Mesenchymal stem cell (in vitro differentiated cells and primary cell): ENCODE results near the gene GLMN.

ENCODE experiments used
- DNase-seq: peaks from one replicate; pipeline ENCODE4 v3.0.0-alpha.2; 2013
- H2AFZ ChIP-seq: one replicate; pipeline ENCODE4 v1.6.1; 2013; ENCODE audit warnings: low read depth, mild to moderate bottlenecking, control low read depth, inconsistent platforms, low read length, moderate library complexity
- H2AK5ac ChIP-seq: 2 replicates; pipeline ENCODE4 v1.6.1; 2013; ENCODE audit warnings: low read length, moderate library complexity, mild to moderate bottlenecking, inconsistent platforms; ENCODE audit not compliant: severe bottlenecking
- H2BK120ac ChIP-seq: one replicate; pipeline ENCODE4 v1.6.1; 2013; ENCODE audit warnings: low read depth, mild to moderate bottlenecking, inconsistent platforms, low read length, moderate library complexity
- H2BK12ac ChIP-seq, 2 experiments: one replicate each; pipeline ENCODE4 v1.6.1; 2013; ENCODE audit warnings: inconsistent platforms in 2 of 2, low read length in 2 of 2, mild to moderate bottlenecking in 2 of 2, moderate library complexity in 2 of 2, control low read depth in 1 of 2
- H2BK15ac ChIP-seq: one replicate; pipeline ENCODE4 v1.6.1; 2013; ENCODE audit warnings: mild to moderate bottlenecking, low read depth, inconsistent platforms; ENCODE audit not compliant: poor library complexity, severe bottlenecking
- H2BK5ac ChIP-seq: 2 replicates; pipeline ENCODE4 v1.6.1; 2013; ENCODE audit warnings: low read depth, mild to moderate bottlenecking, low read length, control low read depth, inconsistent platforms; ENCODE audit not compliant: poor library complexity, severe bottlenecking
- H3K14ac ChIP-seq, 2 experiments: one replicate each; pipeline ENCODE4 v1.6.1; 2013; ENCODE audit warnings: inconsistent platforms in 2 of 2, low read length in 2 of 2, control low read depth in 1 of 2, mild to moderate bottlenecking in 1 of 2, moderate library complexity in 1 of 2
- H3K18ac ChIP-seq, 2 experiments: one replicate each; pipeline ENCODE4 v1.6.1; 2013; ENCODE audit warnings: inconsistent platforms in 2 of 2, low read length in 2 of 2, control low read depth in 1 of 2, low read depth in 1 of 2, mild to moderate bottlenecking in 1 of 2
- H3K23ac ChIP-seq, 2 experiments: one replicate each; pipeline ENCODE4 v1.6.1; 2013; ENCODE audit warnings: inconsistent platforms in 2 of 2, low read length in 2 of 2, mild to moderate bottlenecking in 2 of 2, moderate library complexity in 2 of 2, control low read depth in 1 of 2
- H3K27ac ChIP-seq: 2 replicates; pipeline ENCODE4 v1.5.1; 2013; ENCODE audit warnings: mild to moderate bottlenecking, moderate library complexity, low read length, control low read depth, inconsistent platforms; ENCODE audit not compliant: poor library complexity, severe bottlenecking
- H3K27me3 ChIP-seq, 2 experiments: 2 replicates each; pipeline versions ENCODE4 v1.6.1 to v1.7.0; 2013; ENCODE audit warnings: low read length in 2 of 2, mild to moderate bottlenecking in 2 of 2, moderate library complexity in 2 of 2, control low read depth in 1 of 2, inconsistent platforms in 1 of 2; ENCODE audit not compliant: control insufficient read depth in 1 of 2, insufficient read depth in 1 of 2
- H3K36me3 ChIP-seq, 2 experiments: 2 replicates each; pipeline versions ENCODE4 v1.6.1 to v1.7.0; 2013; ENCODE audit warnings: low read length in 2 of 2, control low read depth in 1 of 2, inconsistent platforms in 1 of 2, low read depth in 1 of 2, mild to moderate bottlenecking in 1 of 2; ENCODE audit not compliant: insufficient read depth in 2 of 2, control insufficient read depth in 1 of 2
- H3K4ac ChIP-seq, 2 experiments: one replicate each; pipeline ENCODE4 v1.6.1; 2013; ENCODE audit warnings: inconsistent platforms in 2 of 2, low read length in 2 of 2, mild to moderate bottlenecking in 2 of 2, moderate library complexity in 2 of 2, control low read depth in 1 of 2, low read depth in 1 of 2
- H3K4me1 ChIP-seq: 2 replicates; pipeline ENCODE4 v1.6.1; 2013; ENCODE audit warnings: low read depth, low read length, control low read depth; ENCODE audit not compliant: control insufficient read depth, insufficient read depth
- H3K4me2 ChIP-seq: 2 replicates; pipeline ENCODE4 v1.6.1; 2013; ENCODE audit warnings: low read length, mild to moderate bottlenecking, inconsistent platforms; ENCODE audit not compliant: poor library complexity, severe bottlenecking
- H3K4me3 ChIP-seq, 2 experiments: 2 replicates each; pipeline versions ENCODE4 v1.5.1 to v1.7.0; 2013; ENCODE audit warnings: low read length in 2 of 2, mild to moderate bottlenecking in 2 of 2, control low read depth in 1 of 2, low read depth in 1 of 2; ENCODE audit not compliant: insufficient read depth in 1 of 2
- H3K79me1 ChIP-seq: replicated peaks from 2 replicates; pipeline ENCODE4 v1.6.1; 2013; ENCODE audit warnings: mild to moderate bottlenecking, control low read depth, low read length, inconsistent platforms; ENCODE audit not compliant: poor library complexity, severe bottlenecking
- H3K9ac ChIP-seq: 2 replicates; pipeline ENCODE4 v1.7.0; 2013; ENCODE audit warnings: mild to moderate bottlenecking, low read length, moderate library complexity
- H3K9me3 ChIP-seq: 2 replicates; pipeline ENCODE4 v1.7.0; 2013; ENCODE audit warnings: mild to moderate bottlenecking, low read length; ENCODE audit not compliant: control insufficient read depth
- H4K8ac ChIP-seq: one replicate; pipeline ENCODE4 v1.6.1; 2013; ENCODE audit warnings: inconsistent platforms, mild to moderate bottlenecking, low read length, moderate library complexity
- H4K91ac ChIP-seq: one replicate; pipeline ENCODE4 v1.6.1; 2013; ENCODE audit warnings: mild to moderate bottlenecking, low read length, inconsistent platforms
- WGBS: methylation state at CpG from one replicate; pipeline ENCODE4 v1.1.7; 2013; ENCODE audit warnings: mixed read lengths; 5-methylcytosine and 5-hydroxymethylcytosine counted together

The GLMN gene

DNA sequence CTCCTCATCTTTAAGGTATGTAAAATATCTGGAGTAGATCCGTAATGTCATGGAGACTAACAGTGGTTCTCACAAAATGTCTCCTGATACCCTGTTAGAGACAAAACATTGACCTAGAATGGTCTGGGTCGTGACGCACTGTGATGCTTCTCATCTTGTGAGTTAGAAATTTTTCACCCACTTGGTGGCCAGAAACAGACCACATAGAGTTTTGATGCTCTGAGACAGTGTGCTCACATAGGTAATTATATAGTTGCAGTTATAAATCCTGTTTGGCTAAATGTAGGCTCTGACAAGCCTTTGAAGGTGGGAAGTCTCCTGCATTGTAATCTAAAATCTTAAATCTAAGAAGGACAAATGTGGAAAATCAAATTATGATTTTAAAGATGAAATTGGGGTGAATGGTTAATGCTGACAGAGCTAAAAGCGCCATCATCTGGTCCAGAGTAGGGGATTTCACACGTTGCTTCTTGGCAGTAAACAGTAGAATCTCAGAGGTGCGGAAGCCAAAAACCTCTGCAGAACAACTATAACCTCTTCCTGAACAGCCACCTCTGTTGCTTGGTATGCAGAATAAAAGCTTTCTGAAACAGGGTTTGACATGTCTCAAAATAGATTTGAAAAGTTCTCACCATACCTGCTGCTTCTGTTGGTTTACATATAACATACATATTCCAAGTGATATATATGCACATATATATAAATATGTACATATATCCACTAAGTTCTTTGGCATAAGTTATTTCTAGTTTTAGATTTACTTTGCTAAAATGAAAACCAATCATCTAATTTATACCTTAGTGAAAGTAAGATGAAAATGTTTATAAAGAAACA is 17.2 kb upstream of the GLMN start:
- H2BK12ac ChIP-seq = no peak overlapping the region
- H3K14ac ChIP-seq = no peak overlapping the region
- H3K23ac ChIP-seq = no peak overlapping the region
- H3K27ac ChIP-seq = no peak overlapping the region
- no peak overlapping the region for H3K18ac ChIP-seq
- H2BK5ac ChIP-seq = no peak overlapping the region
- H3K4me3 ChIP-seq = no peak overlapping the region
- H4K8ac ChIP-seq = no peak overlapping the region
- no peaks in the 10 kb centered on the region for H3K27me3 ChIP-seq
- H2BK15ac ChIP-seq = no peak overlapping the region
- H3K4ac ChIP-seq = no peak overlapping the region
- no peak overlapping the region for H2BK120ac ChIP-seq
- H3K4me1 ChIP-seq = no peaks in the 10 kb centered on the region
- no peak overlapping the region for H3K9ac ChIP-seq
- H2AK5ac ChIP-seq = no peak overlapping the region
- over 99% methylated on average over 4 of the region's 6 CpGs for WGBS
- H3K4me2 ChIP-seq = no peak overlapping the region
- peaks cover 4% of the 10 kb centered on the region for H3K79me1 ChIP-seq
- no peak for DNase-seq
- peaks cover 7 to 52% of the 10 kb centered on the region in 2 experiments for H3K36me3 ChIP-seq
- H3K9me3 ChIP-seq = no peaks in the 10 kb centered on the region
- H2AFZ ChIP-seq = no peak overlapping the region
- no peak overlapping the region for H4K91ac ChIP-seq

DNA sequence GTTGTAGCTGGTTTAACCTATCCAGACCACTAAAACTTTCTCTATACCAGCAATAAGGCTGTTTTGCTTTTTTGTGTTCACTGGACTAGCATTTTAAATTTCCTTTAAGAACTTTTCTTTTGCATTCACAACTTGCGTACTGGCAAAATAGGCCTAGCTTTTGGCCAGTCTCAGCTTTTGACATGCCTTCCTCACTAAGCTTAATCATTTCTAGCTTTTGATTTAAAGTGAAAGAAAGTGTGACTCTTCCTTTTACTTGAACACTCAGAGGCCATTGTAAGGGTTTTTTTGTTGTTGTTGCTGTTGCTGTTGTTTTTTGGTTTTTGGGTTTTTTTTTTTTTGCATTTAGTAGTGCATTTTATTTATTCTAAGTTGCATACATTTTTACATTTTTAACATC is 15.2 kb upstream of the GLMN start:
- no peaks in the 10 kb centered on the region for H3K27me3 ChIP-seq
- peaks cover 3% of the 10 kb centered on the region for H3K79me1 ChIP-seq
- peaks cover 6 to 49% of the 10 kb centered on the region in 2 experiments for H3K36me3 ChIP-seq
- H2BK12ac ChIP-seq = no peak overlapping the region
- H3K9ac ChIP-seq = no peak overlapping the region
- H4K91ac ChIP-seq = no peak overlapping the region
- no peak overlapping the region for H2BK15ac ChIP-seq
- H2AK5ac ChIP-seq = no peak overlapping the region
- no peak overlapping the region for H3K23ac ChIP-seq
- no peak overlapping the region for H3K18ac ChIP-seq
- H3K4me2 ChIP-seq = no peak overlapping the region
- no peak overlapping the region for H2BK5ac ChIP-seq
- no peak overlapping the region for H3K4ac ChIP-seq
- no peak overlapping the region for H2BK120ac ChIP-seq
- H2AFZ ChIP-seq = no peak overlapping the region
- H3K27ac ChIP-seq = no peak overlapping the region
- no peak overlapping the region for H3K14ac ChIP-seq
- no peaks in the 10 kb centered on the region for H3K9me3 ChIP-seq
- WGBS = 100% methylated on average over 1 of the region's 1 CpG
- no peaks in the 10 kb centered on the region for H3K4me1 ChIP-seq
- DNase-seq = no peak
- H4K8ac ChIP-seq = no peak overlapping the region
- no peak overlapping the region for H3K4me3 ChIP-seq

DNA sequence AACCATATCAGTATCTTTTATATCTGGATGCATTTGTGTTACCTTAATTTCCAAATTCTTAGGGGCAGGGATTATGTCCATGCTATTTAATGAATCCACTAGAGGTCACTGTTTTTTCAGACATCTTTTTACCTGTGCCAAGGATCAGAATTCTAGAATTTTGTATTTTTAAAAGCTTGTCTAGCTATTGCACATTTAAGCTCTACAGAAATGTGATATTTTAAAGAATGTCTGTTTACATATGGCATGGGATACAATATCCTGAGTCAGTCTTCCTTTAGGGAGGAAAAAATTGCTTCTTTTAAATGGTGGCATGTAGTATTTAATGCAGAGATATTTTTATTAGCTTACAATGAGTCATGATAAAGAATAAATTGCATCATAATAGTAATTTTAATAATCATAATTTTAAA is 11.4 kb upstream of the GLMN start:
- Histone ChIP-seq H3K9me3 (no peaks in the 10 kb centered on the region), H3K27me3 (no peaks in the 10 kb centered on the region), H3K79me1 (no peaks in the 10 kb centered on the region), H3K4me2 (no peak overlapping the region), H3K36me3 (peaks cover 7 to 62% of the 10 kb centered on the region in 2 experiments), H3K27ac (no peak overlapping the region), H3K4ac (no peak overlapping the region), H3K18ac (no peak overlapping the region), H2BK5ac (no peak overlapping the region), H3K4me3 (no peak overlapping the region), H2BK15ac (no peak overlapping the region), H4K91ac (no peak overlapping the region), H2AK5ac (no peak overlapping the region), H3K23ac (no peak overlapping the region), H4K8ac (no peak overlapping the region), H3K14ac (no peak overlapping the region), H2BK12ac (no peak overlapping the region), H2AFZ (no peak overlapping the region), H3K4me1 (no peaks in the 10 kb centered on the region), H2BK120ac (no peak overlapping the region), H3K9ac (no peak overlapping the region)
- peak; percentile 44 for DNase-seq

DNA sequence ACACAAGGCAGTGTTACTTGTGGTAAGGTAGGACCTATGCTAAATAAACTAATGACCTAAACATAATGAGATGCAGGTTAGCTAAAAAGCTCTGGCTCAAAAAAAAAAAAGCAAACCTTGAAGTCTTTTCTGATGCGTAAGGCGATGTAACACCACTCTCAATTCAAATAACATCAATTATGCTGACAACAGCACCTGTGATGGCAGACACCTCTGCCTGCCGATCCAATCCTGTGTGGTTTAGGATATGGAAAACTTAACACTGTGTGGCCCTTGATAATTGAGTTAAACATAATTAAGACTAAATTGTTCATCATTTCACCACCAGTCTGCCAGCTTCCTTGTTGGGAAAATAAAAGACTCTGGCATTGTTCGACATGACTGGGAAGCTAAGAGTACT is 9.2 kb upstream of the GLMN start:
- Histone ChIP-seq H3K4ac (no peak overlapping the region), H3K79me1 (peaks cover 3% of the 10 kb centered on the region), H3K36me3 (peaks cover 12 to 76% of the 10 kb centered on the region in 2 experiments), H3K4me2 (no peak overlapping the region), H3K23ac (no peak overlapping the region), H4K91ac (no peak overlapping the region), H3K27ac (no peak overlapping the region), H3K9me3 (no peaks in the 10 kb centered on the region), H3K18ac (no peak overlapping the region), H2BK15ac (no peak overlapping the region), H3K4me3 (no peak overlapping the region), H2BK120ac (no peak overlapping the region), H3K4me1 (no peaks in the 10 kb centered on the region), H4K8ac (no peak overlapping the region), H3K14ac (no peak overlapping the region), H2AFZ (no peak overlapping the region), H3K27me3 (no peaks in the 10 kb centered on the region), H2AK5ac (no peak overlapping the region), H2BK5ac (no peak overlapping the region), H3K9ac (no peak overlapping the region), H2BK12ac (no peak overlapping the region)
- no peak for DNase-seq
- over 99% methylated on average over 3 of the region's 4 CpGs for WGBS
